Neural crest cell (in vitro differentiated cells): Measurements from ENCODE around the gene BMPER. TPM values are rescaled to one million over a fixed set of nuclear protein-coding genes. Genes with fewer than 3 reads are reported as not detected.

Experiments
- DNase-seq: peaks from one replicate; pipeline ENCODE4 v3.0.0; 2021; ENCODE audit warnings: low read depth, mixed read lengths, low spot score
- H3K27ac Mint-ChIP-seq: one replicate; pipeline ENCODE4 v1.8.0; 2021; ENCODE audit warnings: mild to moderate bottlenecking, mixed read lengths; ENCODE audit not compliant: unreplicated experiment
- H3K27me3 Mint-ChIP-seq: 2 replicates; pipeline ENCODE4 v1.8.0; 2021; ENCODE audit warnings: low read depth, mild to moderate bottlenecking, mixed read lengths
- H3K36me3 Mint-ChIP-seq: 2 replicates; pipeline ENCODE4 v1.8.0; 2021; ENCODE audit warnings: low read depth, mild to moderate bottlenecking, mixed read lengths
- H3K4me1 Mint-ChIP-seq: 2 replicates; pipeline ENCODE4 v1.8.0; 2021; ENCODE audit warnings: mixed read lengths
- H3K4me3 Mint-ChIP-seq: one replicate; pipeline ENCODE4 v1.8.0; 2021; ENCODE audit warnings: mild to moderate bottlenecking, mixed read lengths
- H3K9me3 Mint-ChIP-seq: 2 replicates; pipeline ENCODE4 v1.8.0; 2021; ENCODE audit warnings: mixed read lengths
- total RNA-seq: library from RNA; stranded (reverse); gene quantifications from 2 replicates; pipeline ENCODE4 v1.2.1, GENCODE V29; 2021
- TF ChIP-seq, protein P1 (sequence below): fragments of 200-600 bp; sonication (generic); conservative IDR thresholded peaks from 2 replicates; pipeline ENCODE4 v1.5.0; 2021; ENCODE audit warnings: antibody characterized with exemption, mild to moderate bottlenecking

The BMPER gene
- total RNA-seq, 1 donor from 2014 or later: not detected

DNA sequence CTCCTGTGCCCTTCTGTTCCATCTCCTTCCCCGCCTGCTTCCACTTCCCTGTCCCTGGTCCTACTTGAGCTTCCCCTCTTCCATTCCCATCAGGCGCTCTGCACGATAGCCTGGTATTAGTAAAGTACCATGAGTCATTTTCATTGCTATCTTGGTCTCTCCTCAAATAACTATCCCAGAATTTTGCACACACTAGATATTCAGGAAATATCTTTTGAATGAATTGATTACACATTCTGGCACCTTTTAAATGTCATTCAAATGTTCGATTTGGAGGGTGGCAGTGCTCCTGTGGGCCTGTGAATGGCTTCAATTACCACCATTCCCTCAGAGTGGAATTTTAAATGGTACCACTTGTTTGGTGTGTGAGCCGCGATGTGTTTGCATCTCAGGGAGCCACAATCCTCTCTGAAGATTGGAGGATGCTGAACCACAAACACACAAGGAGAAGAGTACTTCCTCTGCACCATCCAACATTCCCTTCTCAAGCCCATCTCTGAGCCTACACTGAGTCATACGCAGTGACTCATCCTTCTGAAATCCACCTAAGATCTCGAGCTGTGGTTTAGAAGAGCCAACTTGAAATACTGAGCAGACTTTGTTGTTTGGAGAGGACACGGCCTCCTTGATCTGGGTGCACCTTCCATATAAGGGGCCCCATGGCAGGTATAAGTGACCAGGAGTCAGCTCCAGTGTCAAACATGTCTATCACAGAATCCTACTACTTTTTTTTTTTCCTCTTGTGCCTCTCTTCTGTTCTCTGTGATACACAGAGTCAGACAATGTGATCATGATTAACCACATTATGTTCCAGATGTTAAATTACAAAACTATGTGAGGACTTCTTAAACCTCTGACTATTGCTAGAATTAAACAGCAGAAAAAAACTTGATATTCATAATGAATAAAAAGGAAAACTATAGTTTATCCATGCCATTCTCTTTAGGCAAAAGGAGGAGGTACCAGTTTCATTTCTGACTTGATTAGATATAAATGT is 81.9 kb downstream of the BMPER start:
- H3K27me3 Mint-ChIP-seq: no peaks in the 10 kb centered on the region

DNA sequence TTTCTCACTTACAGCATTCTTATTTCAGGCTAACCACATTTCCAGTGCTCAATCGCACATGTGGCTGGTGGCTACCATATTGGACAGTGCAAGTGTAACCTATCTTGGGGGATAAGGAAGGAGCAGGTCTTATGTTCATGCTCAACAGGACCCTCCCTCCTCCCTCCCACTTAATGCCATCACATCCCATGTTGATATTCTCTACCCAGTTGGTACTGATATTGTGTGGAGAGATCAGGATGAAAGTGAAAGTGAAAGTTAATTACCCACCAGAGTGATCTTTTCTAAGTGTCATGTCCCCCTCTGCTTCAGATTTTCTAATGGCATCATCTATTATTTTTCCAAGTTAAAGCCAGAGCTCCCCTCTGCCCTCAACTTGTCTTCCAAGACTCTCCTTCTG is 91.6 kb downstream of the BMPER start:
- no peak for DNase-seq
- H3K4me3 Mint-ChIP-seq: no peak overlapping the region
- no peaks in the 10 kb centered on the region for H3K4me1 Mint-ChIP-seq
- no peaks in the 10 kb centered on the region for H3K36me3 Mint-ChIP-seq
- H3K27ac Mint-ChIP-seq: no peak overlapping the region
- no peaks in the 10 kb centered on the region for H3K9me3 Mint-ChIP-seq
- H3K27me3 Mint-ChIP-seq: no peaks in the 10 kb centered on the region
- TF ChIP-seq, protein P1, sequence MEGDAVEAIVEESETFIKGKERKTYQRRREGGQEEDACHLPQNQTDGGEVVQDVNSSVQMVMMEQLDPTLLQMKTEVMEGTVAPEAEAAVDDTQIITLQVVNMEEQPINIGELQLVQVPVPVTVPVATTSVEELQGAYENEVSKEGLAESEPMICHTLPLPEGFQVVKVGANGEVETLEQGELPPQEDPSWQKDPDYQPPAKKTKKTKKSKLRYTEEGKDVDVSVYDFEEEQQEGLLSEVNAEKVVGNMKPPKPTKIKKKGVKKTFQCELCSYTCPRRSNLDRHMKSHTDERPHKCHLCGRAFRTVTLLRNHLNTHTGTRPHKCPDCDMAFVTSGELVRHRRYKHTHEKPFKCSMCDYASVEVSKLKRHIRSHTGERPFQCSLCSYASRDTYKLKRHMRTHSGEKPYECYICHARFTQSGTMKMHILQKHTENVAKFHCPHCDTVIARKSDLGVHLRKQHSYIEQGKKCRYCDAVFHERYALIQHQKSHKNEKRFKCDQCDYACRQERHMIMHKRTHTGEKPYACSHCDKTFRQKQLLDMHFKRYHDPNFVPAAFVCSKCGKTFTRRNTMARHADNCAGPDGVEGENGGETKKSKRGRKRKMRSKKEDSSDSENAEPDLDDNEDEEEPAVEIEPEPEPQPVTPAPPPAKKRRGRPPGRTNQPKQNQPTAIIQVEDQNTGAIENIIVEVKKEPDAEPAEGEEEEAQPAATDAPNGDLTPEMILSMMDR: no peak

More for the DNA sequence above, 81.9 kb downstream of the BMPER start:
- TF ChIP-seq, protein P1: no peak
- H3K4me3 Mint-ChIP-seq: no peak overlapping the region
- no peaks in the 10 kb centered on the region for H3K4me1 Mint-ChIP-seq
- peaks cover 2% of the 10 kb centered on the region for H3K36me3 Mint-ChIP-seq
- H3K9me3 Mint-ChIP-seq: no peaks in the 10 kb centered on the region
- no peak for DNase-seq
- H3K27ac Mint-ChIP-seq: no peak overlapping the region

DNA sequence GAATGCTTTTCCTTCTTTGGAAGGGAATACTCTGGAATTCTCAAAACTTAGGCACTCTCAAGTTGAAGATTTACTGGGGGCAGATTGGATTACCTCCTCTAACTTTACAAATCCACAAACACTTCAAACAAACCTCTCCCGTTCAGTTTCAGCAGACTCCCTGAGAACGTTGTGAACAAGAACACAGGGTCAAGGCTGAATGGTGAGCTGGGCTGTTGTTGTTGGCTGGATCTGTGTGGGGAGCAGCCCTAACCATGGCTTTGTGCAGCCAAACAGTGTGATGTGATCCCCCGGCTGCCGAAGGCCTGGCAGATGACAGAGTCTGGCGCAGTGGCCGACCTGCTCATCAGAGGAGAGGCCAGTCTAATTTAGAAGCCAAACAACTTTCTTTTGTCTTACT is 93.1 kb downstream of the BMPER start:
- Mint-ChIP-seq H3K27ac (no peak overlapping the region), H3K4me3 (no peak overlapping the region), H3K36me3 (peaks cover under 1% of the 10 kb centered on the region), H3K4me1 (no peaks in the 10 kb centered on the region), H3K9me3 (peaks cover under 1% of the 10 kb centered on the region), H3K27me3 (no peaks in the 10 kb centered on the region)
- no peak for DNase-seq
- TF ChIP-seq, protein P1: no peak

DNA sequence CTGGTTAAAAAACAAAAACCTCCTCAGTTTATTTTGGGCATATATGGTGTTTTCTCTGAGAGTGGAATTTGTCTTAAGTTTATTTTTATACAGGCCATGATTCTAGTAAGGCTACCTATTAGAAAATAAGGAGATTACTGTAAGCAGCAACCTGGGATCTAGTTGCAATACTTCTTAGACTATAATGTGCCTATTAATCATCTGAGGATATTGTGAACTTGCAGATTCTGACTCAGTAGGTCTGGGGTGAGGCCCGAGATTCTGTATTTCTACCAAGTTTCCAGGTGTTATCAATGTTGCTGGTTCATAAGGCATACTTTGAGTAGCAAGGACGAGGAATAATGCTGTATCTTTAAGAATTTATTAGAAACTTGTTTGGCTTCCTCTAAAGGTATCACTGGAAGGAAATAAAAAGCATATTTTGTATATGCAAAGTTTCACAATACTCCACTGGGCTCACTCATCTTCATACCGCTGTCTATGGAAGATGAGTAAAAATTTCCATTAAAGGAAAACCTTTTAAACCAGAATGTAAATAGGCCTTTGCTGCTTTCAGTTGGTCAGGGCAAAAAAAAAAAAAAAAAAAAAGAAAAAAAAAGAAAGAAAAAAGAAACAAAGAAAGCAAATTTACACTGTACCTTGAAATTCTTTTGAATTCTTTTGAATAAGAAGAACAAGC is 105.8 kb downstream of the BMPER start:
- TF ChIP-seq, protein P1: no peak
- peaks cover 4% of the 10 kb centered on the region for H3K27me3 Mint-ChIP-seq
- no peak overlapping the region for H3K27ac Mint-ChIP-seq
- no peak for DNase-seq
- no peak overlapping the region for H3K4me3 Mint-ChIP-seq
- H3K9me3 Mint-ChIP-seq: no peaks in the 10 kb centered on the region
- no peaks in the 10 kb centered on the region for H3K36me3 Mint-ChIP-seq
- H3K4me1 Mint-ChIP-seq: no peaks in the 10 kb centered on the region

DNA sequence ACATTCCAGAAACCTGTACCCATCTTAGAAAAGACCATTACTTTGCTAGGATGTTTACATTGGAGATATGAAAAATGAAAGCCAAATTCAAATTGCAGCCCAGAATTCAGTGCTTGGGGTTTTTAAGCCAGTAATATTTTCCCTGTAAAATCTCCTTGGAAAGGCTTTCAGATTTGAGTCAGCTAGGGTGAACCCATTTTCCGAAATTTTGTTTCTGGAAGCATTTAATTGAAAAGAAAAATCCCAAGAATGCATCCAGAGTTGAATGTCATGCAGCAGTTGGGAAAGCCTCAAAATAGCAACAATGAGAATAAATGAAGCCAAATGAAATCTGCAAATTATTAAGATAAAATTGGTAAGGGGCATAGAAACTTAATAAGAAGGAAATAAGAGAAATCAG is 106.4 kb downstream of the BMPER start:
- H3K4me3 Mint-ChIP-seq: no peak overlapping the region
- TF ChIP-seq, protein P1: no peak
- H3K9me3 Mint-ChIP-seq: no peaks in the 10 kb centered on the region
- H3K27ac Mint-ChIP-seq: no peak overlapping the region
- no peak for DNase-seq
- no peaks in the 10 kb centered on the region for H3K4me1 Mint-ChIP-seq
- H3K27me3 Mint-ChIP-seq: peaks cover 4% of the 10 kb centered on the region
- no peaks in the 10 kb centered on the region for H3K36me3 Mint-ChIP-seq
